HEK293T (cell line): Measurements from ENCODE around the gene TMEM169.

Experiments used
- CTCF ChIA-PET: fragments of 350-600 bp; formaldehyde crosslinking; extraction: SDS; loops from one replicate; lab custom pipeline; 2021; ENCODE audit warnings: antibody characterized with exemption, inconsistent platforms; lab: Yijun Ruan, JAX
- POLR2A ChIA-PET: fragments of 350-600 bp; formaldehyde crosslinking; extraction: SDS; loops from one replicate; lab custom pipeline; 2020; ENCODE audit warnings: antibody characterized with exemption, inconsistent platforms; lab: Yijun Ruan, JAX
- DNase-seq: peaks from one replicate; pipeline ENCODE4 v3.0.0; 2012; ENCODE audit warnings: mixed read lengths; ENCODE audit errors: extremely low spot score
- ARNT ChIP-seq: fragments of 450-650 bp; IDR thresholded peaks from 2 replicates; pipeline ENCODE4 v1.6.1; 2017; ENCODE audit warnings: mild to moderate bottlenecking
- BHLHE40 ChIP-seq: fragments of 450-650 bp; IDR thresholded peaks from 2 replicates; pipeline ENCODE4 v1.6.1; 2016; ENCODE audit warnings: mild to moderate bottlenecking, moderate library complexity, borderline replicate concordance
- CTBP1 ChIP-seq: fragments of 450-650 bp; IDR thresholded peaks from 2 replicates; pipeline ENCODE4 v1.6.1; 2016; ENCODE audit warnings: borderline replicate concordance
- ELF4 ChIP-seq: fragments of 450-650 bp; IDR thresholded peaks from 2 replicates; pipeline ENCODE4 v1.6.1; 2017; ENCODE audit warnings: antibody characterized with exemption
- FOXA1 ChIP-seq: fragments of 450-650 bp; IDR thresholded peaks from 2 replicates; pipeline ENCODE4 v1.6.1; 2016; ENCODE audit warnings: mild to moderate bottlenecking
- FOXK2 ChIP-seq: fragments of 450-650 bp; IDR thresholded peaks from 2 replicates; pipeline ENCODE4 v1.6.1; 2016; ENCODE audit warnings: mild to moderate bottlenecking
- FOXM1 ChIP-seq: fragments of 450-650 bp; IDR thresholded peaks from 2 replicates; pipeline ENCODE4 v1.6.1; 2017; ENCODE audit warnings: mild to moderate bottlenecking, borderline replicate concordance
- HDGF ChIP-seq: fragments of 450-650 bp; IDR thresholded peaks from 2 replicates; pipeline ENCODE4 v1.6.1; 2017; ENCODE audit warnings: antibody characterized with exemption, borderline replicate concordance
- L3MBTL2 ChIP-seq: fragments of 450-650 bp; conservative IDR thresholded peaks from 2 replicates; pipeline ENCODE4 v1.6.1; 2016; ENCODE audit warnings: mild to moderate bottlenecking
- LEF1 ChIP-seq: fragments of 450-650 bp; IDR thresholded peaks from 2 replicates; pipeline ENCODE4 v1.6.1; 2017; ENCODE audit warnings: mild to moderate bottlenecking, borderline replicate concordance
- NFRKB ChIP-seq: fragments of 450-650 bp; IDR thresholded peaks from 2 replicates; pipeline ENCODE4 v1.6.1; 2016; ENCODE audit warnings: mild to moderate bottlenecking, moderate library complexity
- PKNOX1 ChIP-seq: fragments of 450-650 bp; IDR thresholded peaks from 2 replicates; pipeline ENCODE4 v1.6.1; 2016
- SP1 ChIP-seq: fragments of 450-650 bp; IDR thresholded peaks from 2 replicates; pipeline ENCODE4 v1.6.1; 2017
- SUZ12 ChIP-seq: fragments of 450-650 bp; IDR thresholded peaks from 2 replicates; pipeline ENCODE4 v1.6.1; 2016; ENCODE audit warnings: mild to moderate bottlenecking
- TARDBP ChIP-seq: fragments of 450-650 bp; IDR thresholded peaks from 2 replicates; pipeline ENCODE4 v1.6.1; 2016
- ZNF384 ChIP-seq: fragments of 450-650 bp; IDR thresholded peaks from 2 replicates; pipeline ENCODE4 v1.6.1; 2016

The TMEM169 gene

GRCh38 chr2:216146573-216146972 is 64.9 kb downstream of the TMEM169 start:
- ChIA-PET CTCF (interaction anchor here (1.8 kb wide), 1 partner anchor 32 kb away, joined by 7 read pairs; no protein-coding TSS in a partner anchor), POLR2A (no interaction called here)

GRCh38 chr2:216147172-216148131 is 65.7 kb downstream of the TMEM169 start:
- POLR2A ChIA-PET: no interaction called here
- TF ChIP-seq ARNT (no peak), SP1 (no peak), FOXK2 (no peak), SUZ12 (no peak), LEF1 (no peak), CTBP1 (no peak), TARDBP (no peak), FOXA1 (no peak), L3MBTL2 (no peak), BHLHE40 (no peak)
- DNase-seq: no peak
- CTCF ChIA-PET: no interaction called here

More at GRCh38 chr2:216146573-216146972, 64.9 kb downstream of the TMEM169 start:
- no peak for DNase-seq
- no peak for TF ChIP-seq PKNOX1
- TF ChIP-seq FOXA1: no peak
- no peak for TF ChIP-seq ZNF384
- no peak for TF ChIP-seq FOXK2
- no peak for TF ChIP-seq CTBP1
- no peak for TF ChIP-seq TARDBP
- no peak for TF ChIP-seq BHLHE40
- TF ChIP-seq ARNT: no peak
- TF ChIP-seq LEF1: no peak
- TF ChIP-seq FOXM1: no peak

GRCh38 chr2:216148983-216149382 is 67.3 kb downstream of the TMEM169 start:
- POLR2A ChIA-PET: no interaction called here
- TF ChIP-seq SP1: no peak
- no peak for TF ChIP-seq FOXM1
- no peak for TF ChIP-seq CTBP1
- TF ChIP-seq FOXK2: no peak
- TF ChIP-seq BHLHE40: no peak
- no peak for TF ChIP-seq SUZ12
- TF ChIP-seq ELF4: no peak
- TF ChIP-seq PKNOX1: no peak
- no peak for TF ChIP-seq NFRKB
- DNase-seq: no peak
- CTCF ChIA-PET: interaction anchor here (1.1 kb wide), 1 partner anchor 255 kb away, joined by 3 read pairs; no protein-coding TSS in a partner anchor

GRCh38 chr2:216149741-216150140 is 68.0 kb downstream of the TMEM169 start:
- no peak for TF ChIP-seq L3MBTL2
- TF ChIP-seq SP1: no peak
- no peak for TF ChIP-seq ELF4
- TF ChIP-seq ARNT: no peak
- no peak for TF ChIP-seq ZNF384
- TF ChIP-seq HDGF: no peak
- no peak for TF ChIP-seq FOXM1
- no peak for TF ChIP-seq FOXK2
- no peak for TF ChIP-seq BHLHE40
- TF ChIP-seq PKNOX1: no peak
- ChIA-PET POLR2A (no interaction called here), CTCF (no interaction called here)
- no peak for DNase-seq

GRCh38 chr2:216151313-216152025 is 69.8 kb downstream of the TMEM169 start:
- TF ChIP-seq SP1: no peak
- TF ChIP-seq FOXA1: no peak
- TF ChIP-seq FOXM1: no peak
- no peak for TF ChIP-seq PKNOX1
- no peak for TF ChIP-seq TARDBP
- no peak for TF ChIP-seq LEF1
- no peak for TF ChIP-seq L3MBTL2
- TF ChIP-seq NFRKB: no peak
- TF ChIP-seq ELF4: no peak
- no peak for TF ChIP-seq FOXK2
- POLR2A ChIA-PET: no interaction called here
- DNase-seq: no peak
- CTCF ChIA-PET: no interaction called here
